H1 (cell line): ENCODE measurements around the gene FGF2. TPM values are rescaled to one million over a fixed set of nuclear protein-coding genes. Genes with fewer than 3 reads are reported as not detected.

ENCODE experiments used
- CTCF ChIA-PET: fragments of 300-600 bp; sonication (Branson Sonifier 250); formaldehyde crosslinking; loops from one replicate; lab custom pipeline; 2021; ENCODE audit not compliant: partially characterized antibody; lab: Charles Lee
- POLR2A ChIA-PET: fragments of 300-600 bp; sonication (Branson Sonifier 250); formaldehyde crosslinking; loops from one replicate; lab custom pipeline; 2021; ENCODE audit warnings: inconsistent platforms; ENCODE audit not compliant: partially characterized antibody; lab: Charles Lee
- DNase-seq, 2 experiments: peaks; one replicate each; pipeline versions ENCODE4 v3.0.0 to v3.0.0-alpha.2; 2010 to 2022; ENCODE audit warnings: low spot score in 2 of 2, low read depth in 1 of 2, mixed read lengths in 1 of 2
- FAIRE-seq: peaks from 2 replicates; lab custom pipeline; 2011; peaks lifted over from hg19 to GRCh38; lab: Jason Lieb, UNC
- H2AFZ ChIP-seq: 2 replicates; pipeline ENCODE4 v1.8.1; 2012; ENCODE audit warnings: low read length, inconsistent platforms
- H2AK5ac ChIP-seq: 2 replicates; pipeline ENCODE4 v1.6.1; 2013; ENCODE audit warnings: low read depth, low read length
- H2BK120ac ChIP-seq: replicated peaks from 2 replicates; pipeline ENCODE3; 2013; ENCODE audit warnings: low read depth, low read length, inconsistent platforms
- H2BK12ac ChIP-seq: 2 replicates; pipeline ENCODE4 v1.6.1; 2013; ENCODE audit warnings: low read depth, low read length
- H2BK15ac ChIP-seq: 2 replicates; pipeline ENCODE4 v1.6.1; 2013; ENCODE audit warnings: low read length
- H2BK20ac ChIP-seq: 2 replicates; pipeline ENCODE4 v1.6.1; 2013; ENCODE audit warnings: low read length
- H2BK5ac ChIP-seq: 2 replicates; pipeline ENCODE4 v1.6.1; 2013; ENCODE audit warnings: low read depth, low read length
- H3K14ac ChIP-seq: 2 replicates; pipeline ENCODE4 v1.6.1; 2013; ENCODE audit warnings: inconsistent platforms; ENCODE audit not compliant: insufficient read length
- H3K18ac ChIP-seq: 2 replicates; pipeline ENCODE4 v1.6.1; 2013; ENCODE audit warnings: low read length; ENCODE audit errors: extremely low read depth
- H3K23ac ChIP-seq: 2 replicates; pipeline ENCODE4 v1.6.1; 2013; ENCODE audit warnings: inconsistent platforms; ENCODE audit not compliant: insufficient read length
- H3K23me2 ChIP-seq: 2 replicates; pipeline ENCODE4 v1.6.1; 2013; ENCODE audit warnings: low read depth, low read length
- H3K27ac ChIP-seq: 2 replicates; pipeline ENCODE4 v1.6.1; 2011; ENCODE audit warnings: low read depth, low read length, inconsistent platforms
- H3K27me3 ChIP-seq, 4 experiments: replicated peaks in 1 of 4; 1 replicate in 1 of 4; 2 replicates in 3 of 4; pipeline versions ENCODE4 v1.6.1 to v1.8.1; 2011 to 2013; ENCODE audit warnings: low read length in 3 of 4, mild to moderate bottlenecking in 3 of 4, inconsistent platforms in 2 of 4, mixed read lengths in 2 of 4, moderate library complexity in 1 of 4; ENCODE audit not compliant: control insufficient read depth in 3 of 4, insufficient read depth in 3 of 4; ENCODE audit errors: extremely low read depth in 1 of 4
- H3K36me3 ChIP-seq, 4 experiments: 2 replicates each; pipeline versions ENCODE4 v1.6.1 to v1.8.1; 2011 to 2013; ENCODE audit warnings: mild to moderate bottlenecking in 4 of 4, low read length in 3 of 4, moderate library complexity in 2 of 4, control low read depth in 1 of 4, inconsistent platforms in 1 of 4; ENCODE audit not compliant: insufficient read depth in 4 of 4, control insufficient read depth in 2 of 4
- H3K4ac ChIP-seq: replicated peaks from 2 replicates; pipeline ENCODE3; 2013; ENCODE audit warnings: low read length, low read depth, mixed read lengths, inconsistent platforms; ENCODE audit not compliant: insufficient read length
- H3K4me1 ChIP-seq, 4 experiments: replicated peaks in 1 of 4; 1 replicate in 1 of 4; 2 replicates in 3 of 4; pipeline versions ENCODE4 v1.6.1 to v1.8.1; 2011 to 2013; ENCODE audit warnings: low read length in 3 of 4, inconsistent platforms in 2 of 4, mixed read lengths in 1 of 4; ENCODE audit not compliant: insufficient read depth in 4 of 4, control insufficient read depth in 3 of 4
- H3K4me2 ChIP-seq, 2 experiments: 2 replicates each; pipeline versions ENCODE4 v1.6.1 to v1.8.1; 2011 to 2013; ENCODE audit warnings: low read depth in 2 of 2, low read length in 2 of 2, control low read depth in 1 of 2, inconsistent platforms in 1 of 2, mild to moderate bottlenecking in 1 of 2; ENCODE audit not compliant: insufficient read depth in 1 of 2
- H3K4me3 ChIP-seq, 4 experiments: fragments of 200-600, 300-600 bp in 1 of 4; sonication (generic), shearing (Covaris generic), sonication (Bioruptor Twin) in 1 of 4; 2 replicates each; pipeline versions ENCODE4 v1.5.1 to v1.8.1; 2011 to 2016; ENCODE audit warnings: low read length in 4 of 4, low read depth in 3 of 4, control low read depth in 2 of 4, inconsistent platforms in 2 of 4, mild to moderate bottlenecking in 2 of 4, mixed read lengths in 1 of 4, moderate library complexity in 1 of 4; ENCODE audit not compliant: insufficient read depth in 2 of 4; ENCODE audit errors: extremely low read depth in 1 of 4
- H3K56ac ChIP-seq: replicated peaks from 2 replicates; pipeline ENCODE3; 2013; ENCODE audit warnings: low read depth, mild to moderate bottlenecking, mixed read lengths, low read length, inconsistent platforms; ENCODE audit not compliant: insufficient read length
- H3K79me1 ChIP-seq: 2 replicates; pipeline ENCODE4 v1.6.1; 2013; ENCODE audit warnings: low read depth, low read length, control low read depth
- H3K79me2 ChIP-seq, 2 experiments: 2 replicates each; pipeline versions ENCODE4 v1.6.1 to v1.8.1; 2012 to 2013; ENCODE audit warnings: low read length in 2 of 2, mild to moderate bottlenecking in 2 of 2, inconsistent platforms in 1 of 2; ENCODE audit not compliant: insufficient read depth in 2 of 2, control insufficient read depth in 1 of 2
- H3K9ac ChIP-seq, 4 experiments: replicated peaks in 1 of 4; 1 replicate in 1 of 4; 2 replicates in 3 of 4; pipeline versions ENCODE4 v1.6.1 to v1.8.1; 2011 to 2013; ENCODE audit warnings: low read depth in 3 of 4, low read length in 3 of 4, control low read depth in 2 of 4, mild to moderate bottlenecking in 2 of 4, moderate library complexity in 2 of 4, inconsistent platforms in 1 of 4; ENCODE audit errors: extremely low read depth in 1 of 4
- H3K9me3 ChIP-seq, 2 experiments: 2 replicates each; pipeline versions ENCODE4 v1.6.1 to v1.8.1; 2012 to 2013; ENCODE audit warnings: mild to moderate bottlenecking in 2 of 2, moderate library complexity in 2 of 2, control low read depth in 1 of 2, inconsistent platforms in 1 of 2, low read depth in 1 of 2, low read length in 1 of 2, mixed read lengths in 1 of 2; ENCODE audit not compliant: insufficient read depth in 2 of 2
- H4K20me1 ChIP-seq, 2 experiments: replicated peaks in 1 of 2; 2 replicates each; pipeline versions ENCODE3 to v1.8.1; 2011 to 2013; ENCODE audit warnings: inconsistent platforms in 2 of 2, low read length in 2 of 2, mild to moderate bottlenecking in 1 of 2; ENCODE audit not compliant: insufficient read depth in 2 of 2, control insufficient read depth in 1 of 2
- H4K5ac ChIP-seq: 2 replicates; pipeline ENCODE4 v1.6.1; 2013; ENCODE audit warnings: low read length, low read depth, mixed read lengths, inconsistent platforms; ENCODE audit not compliant: insufficient read length
- H4K8ac ChIP-seq: 2 replicates; pipeline ENCODE4 v1.8.0; 2013; ENCODE audit warnings: mild to moderate bottlenecking, moderate library complexity, low read length, inconsistent platforms; ENCODE audit not compliant: insufficient read depth; ENCODE audit errors: extremely low read depth
- H4K91ac ChIP-seq: replicated peaks from 2 replicates; pipeline ENCODE3; 2013; ENCODE audit warnings: low read length, mixed read lengths, inconsistent platforms; ENCODE audit not compliant: insufficient read length
- TBP ChIP-seq: IDR thresholded peaks from 2 replicates; pipeline ENCODE4 v1.6.1; 2011; ENCODE audit warnings: low read depth, low read length, improper control_type of control experiment
- WGBS, 2 experiments: shearing (Covaris generic) in 1 of 2; methylation state at CpG; one replicate each; pipeline versions ENCODE4 v1.1.6 to v1.1.7; 2013 to 2015; ENCODE audit warnings: low lambda C conversion rate in 2 of 2, mixed read lengths in 2 of 2, inconsistent platforms in 1 of 2, low coverage in 1 of 2, missing lambda C conversion rate in 1 of 2; ENCODE audit not compliant: insufficient replicate concordance in 2 of 2, insufficient coverage in 1 of 2, insufficient read length in 1 of 2; ENCODE audit errors: extremely low coverage in 1 of 2, missing lambda C conversion rate in 1 of 2; 5-methylcytosine and 5-hydroxymethylcytosine counted together
- polyA plus RNA-seq, 7 experiments: library from polyadenylated mRNA; depleted of rRNA in 3 of 7; stranded (reverse) in 5 of 7; unstranded in 2 of 7; fragments of >200 nt in 5 of 7; fragments of 200-250 nt in 2 of 7; gene quantifications; 1 replicate in 5 of 7; 2 replicates in 1 of 7; 4 replicates in 1 of 7; pipeline versions ENCODE4 v1.2.1 to v1.2.3, GENCODE V29; 2011 to 2013; ENCODE audit warnings: missing spikeins in 2 of 7, mixed read lengths in 2 of 7
- total RNA-seq: library from RNA; stranded (reverse); fragmentation: NEBNext Ultra II Directional; extraction: Animal tissue kit (Norgen Biotek cat#: 25700); gene quantifications from 2 replicates; pipeline ENCODE4 v1.2.1, GENCODE V29; 2021

FGF2 gene
- total and polyA plus RNA-seq, 2 of the 8 experiments (the other 6 are each of a cell fraction or from before 2014, with no cell fraction given): 23.4 to 145 TPM

GRCh38 chr4:122806981-122807679 lies 19.5 kb upstream of the FGF2 start:
- no peak for DNase-seq
- peak overlapping the region; percentile 89 for H2AFZ ChIP-seq
- FAIRE-seq: no peak

More at GRCh38 chr4:122806981-122807679, 19.5 kb upstream of the FGF2 start:
- Histone ChIP-seq H2BK20ac (no peak overlapping the region), H4K91ac (no peak overlapping the region), H4K20me1 (no peaks in the 10 kb centered on the region), H3K79me1 (no peaks in the 10 kb centered on the region), H4K8ac (no peak overlapping the region), H3K36me3 (no peaks in the 10 kb centered on the region), H2BK12ac (no peak overlapping the region), H3K4me3 (no peak overlapping the region), H3K4ac (no peak overlapping the region), H3K9ac (no peak overlapping the region), H3K9me3 (peaks cover 6 to 16% of the 10 kb centered on the region in 2 experiments; a peak in 3 of 4 replicates), H3K18ac (no peak overlapping the region), H3K4me2 (no peak overlapping the region), H4K5ac (no peak overlapping the region), H3K4me1 (no peaks in the 10 kb centered on the region), H3K27ac (no peak overlapping the region), H3K79me2 (no peaks in the 10 kb centered on the region), H3K27me3 (no peaks in the 10 kb centered on the region), H2BK15ac (no peak overlapping the region), H2BK5ac (no peak overlapping the region), H3K56ac (no peak overlapping the region), H2BK120ac (no peak overlapping the region), H3K23me2 (no peaks in the 10 kb centered on the region), H2AK5ac (no peak overlapping the region), H3K14ac (no peak overlapping the region), H3K23ac (no peak overlapping the region)
- TF ChIP-seq TBP: no peak
- ChIA-PET POLR2A (interaction anchor here (1.6 to 2.0 kb wide), 2 partner anchors 24 kb away, joined by 4 to 8 read pairs; no protein-coding TSS in a partner anchor), CTCF (interaction anchor here (1.5 kb wide), 1 partner anchor 24 kb away, joined by 3 read pairs; no protein-coding TSS in a partner anchor)
- WGBS, 2 experiments: 91% methylated on average over 3 of the region's 3 CpGs; no CpG with 5 or more reads in 1 of the 2 experiments
